HEK293T (cell line): ENCODE data around the gene GABRA4.

Source experiments
- ARNT ChIP-seq: fragments of 450-650 bp; IDR thresholded peaks from 2 replicates; pipeline ENCODE4 v1.6.1; 2017; ENCODE audit warnings: mild to moderate bottlenecking
- CTBP1 ChIP-seq: fragments of 450-650 bp; IDR thresholded peaks from 2 replicates; pipeline ENCODE4 v1.6.1; 2016; ENCODE audit warnings: borderline replicate concordance
- ELF4 ChIP-seq: fragments of 450-650 bp; IDR thresholded peaks from 2 replicates; pipeline ENCODE4 v1.6.1; 2017; ENCODE audit warnings: antibody characterized with exemption
- L3MBTL2 ChIP-seq: fragments of 450-650 bp; conservative IDR thresholded peaks from 2 replicates; pipeline ENCODE4 v1.6.1; 2016; ENCODE audit warnings: mild to moderate bottlenecking
- NFRKB ChIP-seq: fragments of 450-650 bp; IDR thresholded peaks from 2 replicates; pipeline ENCODE4 v1.6.1; 2016; ENCODE audit warnings: mild to moderate bottlenecking, moderate library complexity
- SP1 ChIP-seq: fragments of 450-650 bp; IDR thresholded peaks from 2 replicates; pipeline ENCODE4 v1.6.1; 2017
- SUZ12 ChIP-seq: fragments of 450-650 bp; IDR thresholded peaks from 2 replicates; pipeline ENCODE4 v1.6.1; 2016; ENCODE audit warnings: mild to moderate bottlenecking

GRCh38 chr4:46886711-46887110 is 106.7 kb downstream of the GABRA4 start:
- TF ChIP-seq SUZ12 (no peak), ARNT (no peak), L3MBTL2 (no peak), SP1 (no peak), ELF4 (no peak), NFRKB (no peak), CTBP1 (no peak)
